HEK293T (cell line): ENCODE data around the gene RAD51B.

Experiments used
- ARNT ChIP-seq: fragments of 450-650 bp; IDR thresholded peaks from 2 replicates; pipeline ENCODE4 v1.6.1; 2017; ENCODE audit warnings: mild to moderate bottlenecking
- BHLHE40 ChIP-seq: fragments of 450-650 bp; IDR thresholded peaks from 2 replicates; pipeline ENCODE4 v1.6.1; 2016; ENCODE audit warnings: mild to moderate bottlenecking, moderate library complexity, borderline replicate concordance
- CTBP1 ChIP-seq: fragments of 450-650 bp; IDR thresholded peaks from 2 replicates; pipeline ENCODE4 v1.6.1; 2016; ENCODE audit warnings: borderline replicate concordance

- no peak for TF ChIP-seq ARNT
- no peak for TF ChIP-seq BHLHE40
- TF ChIP-seq CTBP1: no peak
Observed at GRCh38 chr14:68402525-68403101, 583.0 kb downstream of the RAD51B start.
